ENCODE results near the gene RAPGEF3. TPM values are rescaled to one million over a fixed set of nuclear protein-coding genes. Genes with fewer than 3 reads are reported as not detected.

RAPGEF3 gene
- total and polyA plus RNA-seq, 2 donors from 2014 or later: 84.3 to 179 TPM

GRCh38 chr12:47714826-47715386 is 43.8 kb downstream of the RAPGEF3 start:
- H3K9me3 ChIP-seq (ENCODE audit: control insufficient read depth in 2 of 3, insufficient read depth in 1 of 3, low read length in 3 of 3): no peaks in the 10 kb centered on the region
- no peaks in the 10 kb centered on the region for H3K36me3 ChIP-seq (ENCODE audit: control insufficient read depth in 2 of 3, insufficient read depth in 3 of 3, low read length in 3 of 3)
- no peak for FAIRE-seq
- no peak overlapping the region for H3K9ac ChIP-seq (ENCODE audit: low read length in 3 of 3)
- intact Hi-C loops (cut with DNase I): loop anchor here (5.0 kb wide), 2 partner anchors 62 to 122 kb away; no protein-coding TSS in a partner anchor
- no peak overlapping the region for H3K27ac ChIP-seq (ENCODE audit: low read depth in 2 of 2, low read length in 2 of 2)
- no peak for DNase-seq
- no peaks in the 10 kb centered on the region for H3K27me3 ChIP-seq (ENCODE audit: control insufficient read depth, insufficient read depth, low read length)
- no peak overlapping the region for H3K4me3 ChIP-seq (ENCODE audit: low read length in 3 of 3)
- peaks cover 0 to 13% (median 5%) of the 10 kb centered on the region in 3 donors for H3K4me1 ChIP-seq (ENCODE audit: control insufficient read depth in 2 of 3, insufficient read depth in 2 of 3, low read depth in 1 of 3, low read length in 3 of 3)
- TF ChIP-seq CTCF (IDR thresholded peaks at IDR 0.05; ENCODE audit: borderline replicate concordance, extremely low read depth, insufficient read depth): no peak

GRCh38 chr12:47712171-47712570 is 46.5 kb downstream of the RAPGEF3 start:
- FAIRE-seq: no peak
- no peaks in the 10 kb centered on the region for H3K27me3 ChIP-seq (ENCODE audit: control insufficient read depth, insufficient read depth, low read length)
- H3K4me1 ChIP-seq (ENCODE audit: control insufficient read depth in 2 of 3, insufficient read depth in 2 of 3, low read depth in 1 of 3, low read length in 3 of 3): peaks cover 0 to 6% (median 5%) of the 10 kb centered on the region in 3 donors
- no peak for TF ChIP-seq CTCF (IDR thresholded peaks at IDR 0.05; ENCODE audit: borderline replicate concordance, extremely low read depth, insufficient read depth)
- no peak for DNase-seq
- no peak overlapping the region for H3K27ac ChIP-seq (ENCODE audit: low read depth in 2 of 2, low read length in 2 of 2)
- H3K4me3 ChIP-seq (ENCODE audit: low read length in 3 of 3): no peak overlapping the region
- no peaks in the 10 kb centered on the region for H3K9me3 ChIP-seq (ENCODE audit: control insufficient read depth in 2 of 3, insufficient read depth in 1 of 3, low read length in 3 of 3)
- intact Hi-C loops (cut with DNase I): loop anchor here (5.0 kb wide), 1 partner anchor 125 kb away; no protein-coding TSS in a partner anchor
- H3K36me3 ChIP-seq (ENCODE audit: control insufficient read depth in 2 of 3, insufficient read depth in 3 of 3, low read length in 3 of 3): no peaks in the 10 kb centered on the region
- H3K9ac ChIP-seq (ENCODE audit: low read length in 3 of 3): no peak overlapping the region

GRCh38 chr12:47711448-47711847 is 47.2 kb downstream of the RAPGEF3 start:
- TF ChIP-seq CTCF (IDR thresholded peaks at IDR 0.05; ENCODE audit: borderline replicate concordance, extremely low read depth, insufficient read depth): no peak
- Histone ChIP-seq H3K27me3 (ENCODE audit: control insufficient read depth, insufficient read depth, low read length) (no peaks in the 10 kb centered on the region), H3K4me3 (ENCODE audit: low read length in 3 of 3) (no peak overlapping the region), H3K9me3 (ENCODE audit: control insufficient read depth in 2 of 3, insufficient read depth in 1 of 3, low read length in 3 of 3) (no peaks in the 10 kb centered on the region), H3K4me1 (ENCODE audit: control insufficient read depth in 2 of 3, insufficient read depth in 2 of 3, low read depth in 1 of 3, low read length in 3 of 3) (peaks cover 0 to 5% (median 0%) of the 10 kb centered on the region in 3 donors), H3K27ac (ENCODE audit: low read depth in 2 of 2, low read length in 2 of 2) (no peak overlapping the region), H3K36me3 (ENCODE audit: control insufficient read depth in 2 of 3, insufficient read depth in 3 of 3, low read length in 3 of 3) (no peaks in the 10 kb centered on the region), H3K9ac (ENCODE audit: low read length in 3 of 3) (no peak overlapping the region)
- DNase-seq (no peak), FAIRE-seq (no peak)
- intact Hi-C loops (cut with DNase I): loop anchor here (5.0 kb wide), 1 partner anchor 126 kb away; no protein-coding TSS in a partner anchor

Measured in kidney (tissue), 14 donors.